Measurements from ENCODE around the gene B3GALNT2.
A peak's percentile ranks its signal among the peaks of the same experiment; 100 is the strongest.

B3GALNT2 gene

GRCh38 chr1:235504494-235505222, 406 bp upstream of the B3GALNT2 start:
- TF ChIP-seq CTCF (IDR thresholded peaks at IDR 0.05) = peak; percentile 87
- H3K4me1 Mint-ChIP-seq = peaks cover 32% of the 10 kb centered on the region
- peak; percentile 100 for DNase-seq
- no peaks in the 10 kb centered on the region for H3K9me3 Mint-ChIP-seq
- H3K27ac Mint-ChIP-seq = peak overlapping the region; percentile 100
- H3K27me3 Mint-ChIP-seq (ENCODE audit: low read depth, poor library complexity) = no peaks in the 10 kb centered on the region
- peaks cover 9% of the 10 kb centered on the region for H3K36me3 Mint-ChIP-seq (ENCODE audit: low read depth)
- peak overlapping the region; percentile 94 for H3K4me3 Mint-ChIP-seq

- peaks cover 32% of the 10 kb centered on the region for H3K4me1 Mint-ChIP-seq
- H3K9me3 Mint-ChIP-seq = no peaks in the 10 kb centered on the region
- TF ChIP-seq CTCF (IDR thresholded peaks at IDR 0.05) = no peak
- H3K27ac Mint-ChIP-seq = peak overlapping the region; percentile 96
- peak overlapping the region; percentile 95 for H3K4me3 Mint-ChIP-seq
- no peaks in the 10 kb centered on the region for H3K27me3 Mint-ChIP-seq (ENCODE audit: low read depth, poor library complexity)
- H3K36me3 Mint-ChIP-seq (ENCODE audit: low read depth) = peaks cover 20% of the 10 kb centered on the region
- peak; percentile 69 for DNase-seq
These were observed 690 bp downstream of the B3GALNT2 start for GRCh38 chr1:235503403-235504121.

GRCh38 chr1:235502601-235503402, 1.4 kb downstream of the B3GALNT2 start:
- Mint-ChIP-seq H3K36me3 (ENCODE audit: low read depth) (peaks cover 26% of the 10 kb centered on the region), H3K27me3 (ENCODE audit: low read depth, poor library complexity) (no peaks in the 10 kb centered on the region), H3K27ac (peak overlapping the region; percentile 96), H3K9me3 (no peaks in the 10 kb centered on the region), H3K4me1 (peaks cover 36% of the 10 kb centered on the region), H3K4me3 (peak overlapping the region; percentile 95)
- TF ChIP-seq CTCF (IDR thresholded peaks at IDR 0.05) = no peak
- no peak for DNase-seq

GRCh38 chr1:235500971-235501540, 3.2 kb downstream of the B3GALNT2 start:
- H3K9me3 Mint-ChIP-seq = no peaks in the 10 kb centered on the region
- TF ChIP-seq CTCF (IDR thresholded peaks at IDR 0.05) = no peak
- no peak for DNase-seq

GRCh38 chr1:235495551-235495950, 8.7 kb downstream of the B3GALNT2 start:
- DNase-seq = no peak
- no peak overlapping the region for H3K4me3 Mint-ChIP-seq
- peaks cover 11% of the 10 kb centered on the region for H3K4me1 Mint-ChIP-seq
- no peaks in the 10 kb centered on the region for H3K27me3 Mint-ChIP-seq (ENCODE audit: low read depth, poor library complexity)
- H3K36me3 Mint-ChIP-seq (ENCODE audit: low read depth) = peaks cover 63% of the 10 kb centered on the region
- H3K27ac Mint-ChIP-seq = no peak overlapping the region
- no peaks in the 10 kb centered on the region for H3K9me3 Mint-ChIP-seq
- no peak for TF ChIP-seq CTCF (IDR thresholded peaks at IDR 0.05)

More at GRCh38 chr1:235500971-235501540, 3.2 kb downstream of the B3GALNT2 start:
- Mint-ChIP-seq H3K4me1 (peaks cover 32% of the 10 kb centered on the region), H3K27me3 (ENCODE audit: low read depth, poor library complexity) (no peaks in the 10 kb centered on the region), H3K27ac (no peak overlapping the region), H3K36me3 (ENCODE audit: low read depth) (peaks cover 26% of the 10 kb centered on the region), H3K4me3 (peak overlapping the region; percentile 17)
